Activated naive CD4-positive, alpha-beta T cell treated with anti-CD3 and anti-CD28 coated beads, Interleukin-2, amount 50 U/mL, for 72 hours (primary cell): Measurements from ENCODE around the gene UNKL. TPM values are rescaled to one million over a fixed set of nuclear protein-coding genes. Genes with fewer than 3 reads are reported as not detected.
"Not testable (repeated sequence)": the region's sequence is repeated elsewhere in the genome, so short reads cannot be mapped to it uniquely, and the experiment has no call there.

Experiments used
- ATAC-seq, 2 donors: fragments of 150-1000 bp; cut with Tn5 transposase; 2 replicates each; pipeline ENCODE4 v1.10.0; 2021; ENCODE audit warnings: mild to moderate bottlenecking in 2 of 2, moderate library complexity in 2 of 2
- DNase-seq, 2 donors: peaks; one replicate each; pipeline ENCODE4 v3.0.0; 2021 to 2022; ENCODE audit warnings: low spot score in 2 of 2
- H3K27ac Mint-ChIP-seq, 2 donors: one replicate each; pipeline ENCODE4 v1.8.0; 2022; ENCODE audit warnings: mild to moderate bottlenecking in 2 of 2, mixed read lengths in 2 of 2
- H3K36me3 Mint-ChIP-seq, 2 donors: one replicate each; pipeline ENCODE4 v1.8.0; 2022; ENCODE audit warnings: mixed read lengths in 2 of 2
- H3K9me3 Mint-ChIP-seq, 2 donors: one replicate each; pipeline ENCODE4 v1.8.0; 2022; ENCODE audit warnings: mixed read lengths in 2 of 2
- total RNA-seq, 2 donors: library from RNA; stranded (reverse); gene quantifications; one replicate each; pipeline ENCODE4 v1.2.3, GENCODE V29; 2022

Gene UNKL
- total RNA-seq, 2 donors from 2014 or later, result 38.0 to 72.1 TPM

GRCh38 chr16:1449201-1449788, 34.8 kb upstream of the UNKL start:
- Mint-ChIP-seq H3K27ac (peak overlapping the region in 1 of 2 donors; percentile 50), H3K36me3 (no peaks in the 10 kb centered on the region), H3K9me3 (no peaks in the 10 kb centered on the region)
- no peak for DNase-seq
- no peak for ATAC-seq

- H3K9me3 Mint-ChIP-seq, result no peaks in the 10 kb centered on the region
- ATAC-seq (no peak), DNase-seq (no peak)
- no peaks in the 10 kb centered on the region for H3K36me3 Mint-ChIP-seq
- H3K27ac Mint-ChIP-seq, result peak overlapping the region in 1 of 2 donors; percentile 50
These were observed 34.1 kb upstream of the UNKL start for GRCh38 chr16:1448536-1449116.

GRCh38 chr16:1447965-1448364, 33.5 kb upstream of the UNKL start:
- no peak for DNase-seq
- ATAC-seq, result no peak
- H3K36me3 Mint-ChIP-seq, result no peaks in the 10 kb centered on the region
- H3K9me3 Mint-ChIP-seq, result no peaks in the 10 kb centered on the region
- no peak overlapping the region for H3K27ac Mint-ChIP-seq

GRCh38 chr16:1446296-1447080, 32.0 kb upstream of the UNKL start:
- DNase-seq (no peak), ATAC-seq (no peak)
- Mint-ChIP-seq H3K36me3 (no peaks in the 10 kb centered on the region), H3K9me3 (no peaks in the 10 kb centered on the region), H3K27ac (no peak overlapping the region)

- ATAC-seq (no peak), DNase-seq (no peak)
- no peaks in the 10 kb centered on the region for H3K9me3 Mint-ChIP-seq
- H3K27ac Mint-ChIP-seq, result no peak overlapping the region
- no peaks in the 10 kb centered on the region for H3K36me3 Mint-ChIP-seq
These were observed 31.2 kb upstream of the UNKL start for GRCh38 chr16:1445518-1446203.

- DNase-seq, result no peak
- no peak for ATAC-seq
- Mint-ChIP-seq H3K9me3 (no peaks in the 10 kb centered on the region), H3K36me3 (no peaks in the 10 kb centered on the region), H3K27ac (no peak overlapping the region)
These were observed 30.4 kb upstream of the UNKL start for GRCh38 chr16:1444730-1445517.

- no peak for DNase-seq
- no peaks in the 10 kb centered on the region for H3K9me3 Mint-ChIP-seq
- ATAC-seq, result no peak
- H3K27ac Mint-ChIP-seq, result no peak within 1 kb of the TSS
- H3K36me3 Mint-ChIP-seq, result no peaks in the 10 kb centered on the region
These were observed 29.7 kb upstream of the UNKL start, which contains the start of gene CCDC154 for GRCh38 chr16:1443980-1444729. CCDC154 (minus strand) TSS chr16:1444556; CDS start chr16:1444322, 234 bp downstream.

- no peak overlapping the region for H3K27ac Mint-ChIP-seq
- ATAC-seq, result no peak
- H3K36me3 Mint-ChIP-seq, result no peaks in the 10 kb centered on the region
- H3K9me3 Mint-ChIP-seq, result no peaks in the 10 kb centered on the region
- DNase-seq, result no peak
These were observed 29.0 kb upstream of the UNKL start for GRCh38 chr16:1443403-1443973.

- H3K36me3 Mint-ChIP-seq, result no peaks in the 10 kb centered on the region
- DNase-seq, result no peak
- H3K9me3 Mint-ChIP-seq, result no peaks in the 10 kb centered on the region
- no peak overlapping the region for H3K27ac Mint-ChIP-seq
- ATAC-seq, result no peak
These were observed 28.2 kb upstream of the UNKL start for GRCh38 chr16:1442697-1443096.

GRCh38 chr16:1441391-1441829, 26.9 kb upstream of the UNKL start:
- no peak overlapping the region for H3K27ac Mint-ChIP-seq
- H3K9me3 Mint-ChIP-seq, result no peaks in the 10 kb centered on the region
- no peaks in the 10 kb centered on the region for H3K36me3 Mint-ChIP-seq
- no peak for DNase-seq
- ATAC-seq, result no peak

GRCh38 chr16:1439699-1440074, 25.2 kb upstream of the UNKL start:
- not testable (repeated sequence) for H3K27ac Mint-ChIP-seq, DNase-seq, ATAC-seq, H3K9me3 Mint-ChIP-seq, H3K36me3 Mint-ChIP-seq

- ATAC-seq (no peak), DNase-seq (no peak)
- H3K9me3 Mint-ChIP-seq, result no peaks in the 10 kb centered on the region
- H3K27ac Mint-ChIP-seq, result no peak overlapping the region
- no peaks in the 10 kb centered on the region for H3K36me3 Mint-ChIP-seq
These were observed 24.7 kb upstream of the UNKL start for GRCh38 chr16:1439058-1439698.

- no peak for ATAC-seq
- Mint-ChIP-seq H3K9me3 (no peaks in the 10 kb centered on the region), H3K36me3 (no peaks in the 10 kb centered on the region), H3K27ac (no peak overlapping the region)
- no peak for DNase-seq
These were observed 23.9 kb upstream of the UNKL start for GRCh38 chr16:1438229-1439057.

- DNase-seq (no peak), ATAC-seq (no peak)
- no peaks in the 10 kb centered on the region for H3K9me3 Mint-ChIP-seq
- H3K36me3 Mint-ChIP-seq, result no peaks in the 10 kb centered on the region
- no peak overlapping the region for H3K27ac Mint-ChIP-seq
These were observed 23.1 kb upstream of the UNKL start for GRCh38 chr16:1437606-1438005.
